ENCODE data around the gene STIL.

DNA sequence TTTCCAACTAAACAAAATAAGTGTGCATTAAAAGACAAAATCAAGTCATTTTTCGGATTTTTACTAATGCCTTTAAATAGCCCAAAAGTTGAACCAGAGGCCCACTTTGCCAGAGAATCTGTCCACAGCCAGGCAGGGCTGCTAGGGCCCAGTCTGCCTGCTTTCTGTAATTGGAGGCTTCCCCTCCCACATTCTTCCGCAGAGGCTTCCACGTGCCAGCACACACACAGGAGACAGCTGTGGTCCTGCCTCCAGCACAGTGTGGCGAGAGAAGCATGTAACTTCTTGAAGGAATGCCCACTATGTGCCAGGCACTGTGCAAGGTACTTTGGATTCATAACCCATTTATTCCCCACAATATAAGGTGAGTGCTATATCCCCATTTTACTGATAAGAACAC lies 112.8 kb downstream of the STIL start:
- no peak for TF ChIP-seq GATA3 (IDR thresholded peaks at IDR 0.05; ENCODE audit: low read depth, low read length)
- no peak for TF ChIP-seq GATA2 (IDR thresholded peaks at IDR 0.05; ENCODE audit: low read depth, low read length)
